ENCODE measurements around the gene TMEM123.
"Not testable (repeated sequence)": the region's sequence is repeated elsewhere in the genome, so short reads cannot be mapped to it uniquely, and the experiment has no call there.

The TMEM123 gene

DNA sequence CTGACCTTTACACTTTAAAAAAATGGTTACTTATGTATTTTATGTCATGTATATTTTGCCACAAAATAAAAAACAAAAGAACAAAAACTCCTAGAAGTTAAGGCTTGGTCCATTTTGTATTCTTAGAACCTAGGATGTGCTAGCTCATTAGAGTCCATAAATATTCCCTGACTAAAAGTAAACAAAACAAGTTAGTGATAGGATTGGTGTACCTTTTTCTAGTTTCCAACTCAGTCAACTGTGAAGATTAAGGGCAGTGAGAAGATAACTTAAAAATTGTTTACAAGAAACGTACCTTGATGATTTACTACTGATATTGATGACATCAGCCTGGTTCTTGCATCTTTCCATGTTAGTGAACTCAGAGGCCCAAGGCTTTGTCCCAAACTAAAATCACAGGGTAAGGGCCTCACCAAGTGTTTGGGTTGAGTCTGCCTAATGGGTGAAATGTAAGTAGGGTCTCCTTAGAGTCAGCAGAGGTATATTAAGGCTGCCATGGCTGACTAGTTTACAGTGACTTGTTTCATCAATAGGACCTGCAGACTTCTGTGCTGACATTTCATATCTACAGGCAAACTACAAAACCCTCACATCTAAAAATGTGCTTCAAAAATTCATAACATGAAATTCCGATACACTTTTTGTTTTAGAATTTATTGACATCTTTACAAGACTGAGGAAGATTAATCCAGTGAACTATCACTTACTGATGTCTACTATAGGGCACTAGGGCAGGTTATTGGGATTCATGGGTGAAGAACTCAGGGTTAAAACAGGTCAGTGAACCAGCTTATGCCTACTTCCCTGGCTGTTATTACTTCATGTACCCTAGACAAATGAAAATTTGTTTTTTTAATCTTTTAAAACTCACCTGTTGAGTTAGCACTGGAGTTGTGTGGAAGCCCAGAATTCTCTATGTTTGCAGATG, 4.4 kb downstream of the TMEM123 start:
- peaks cover 78% of the 10 kb centered on the region for H3K36me3 Mint-ChIP-seq (ENCODE audit: low read depth)

DNA sequence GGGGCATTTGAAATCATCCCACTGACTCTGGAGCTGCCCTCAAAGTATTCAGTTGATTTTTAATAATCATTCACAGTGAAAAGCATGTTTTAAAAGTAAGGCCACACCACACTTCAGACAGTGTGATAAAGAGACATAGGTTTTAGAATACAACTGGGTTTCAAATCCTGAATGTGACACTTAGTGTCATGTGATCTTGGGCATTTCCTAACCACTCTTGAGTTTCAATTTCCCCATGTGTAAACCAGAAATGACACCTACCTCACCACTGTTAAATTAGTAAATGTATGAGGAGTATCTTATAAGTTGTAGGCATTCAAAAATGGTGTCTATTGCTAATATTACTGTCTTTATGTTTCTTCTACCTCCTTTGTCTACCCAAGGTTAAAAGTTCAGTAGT, 5.4 kb downstream of the TMEM123 start:
- H3K4me1 Mint-ChIP-seq (ENCODE audit: low read depth): peaks cover 82% of the 10 kb centered on the region
- H3K27ac Mint-ChIP-seq: peak overlapping the region; percentile 80
- peak overlapping the region; percentile 61 for H3K4me3 Mint-ChIP-seq
- H3K27me3 Mint-ChIP-seq: no peaks in the 10 kb centered on the region
- H3K9me3 Mint-ChIP-seq: no peaks in the 10 kb centered on the region
- H3K36me3 Mint-ChIP-seq (ENCODE audit: low read depth): peaks cover 88% of the 10 kb centered on the region

More for the DNA sequence above, 4.4 kb downstream of the TMEM123 start:
- Mint-ChIP-seq H3K27ac (peak overlapping the region; percentile 80), H3K9me3 (no peaks in the 10 kb centered on the region), H3K4me1 (ENCODE audit: low read depth) (peaks cover 77% of the 10 kb centered on the region), H3K27me3 (no peaks in the 10 kb centered on the region), H3K4me3 (peak overlapping the region; percentile 93)

DNA sequence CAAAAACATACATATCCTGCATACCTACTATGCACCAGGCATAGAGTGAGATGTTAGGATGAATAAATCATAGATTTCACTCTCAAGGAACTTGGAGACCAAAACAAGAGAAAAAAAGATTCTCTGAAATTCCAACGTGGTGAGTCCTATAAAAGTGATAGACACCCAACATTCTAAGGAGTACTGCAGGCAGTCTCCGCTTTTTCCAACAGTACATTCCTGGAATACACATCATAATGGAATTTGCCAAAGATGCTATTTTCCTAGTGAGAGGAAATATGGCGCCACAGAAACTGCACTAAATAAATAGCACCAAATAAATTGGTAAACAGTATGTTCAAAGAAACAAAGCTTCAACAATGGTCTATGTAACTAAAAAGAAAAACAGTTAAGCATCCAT, 6.0 kb downstream of the TMEM123 start:
- no peak overlapping the region for H3K4me3 Mint-ChIP-seq
- no peaks in the 10 kb centered on the region for H3K27me3 Mint-ChIP-seq
- peaks cover 88% of the 10 kb centered on the region for H3K36me3 Mint-ChIP-seq (ENCODE audit: low read depth)
- H3K9me3 Mint-ChIP-seq: no peaks in the 10 kb centered on the region
- H3K27ac Mint-ChIP-seq: peak overlapping the region; percentile 6
- H3K4me1 Mint-ChIP-seq (ENCODE audit: low read depth): peaks cover 88% of the 10 kb centered on the region

DNA sequence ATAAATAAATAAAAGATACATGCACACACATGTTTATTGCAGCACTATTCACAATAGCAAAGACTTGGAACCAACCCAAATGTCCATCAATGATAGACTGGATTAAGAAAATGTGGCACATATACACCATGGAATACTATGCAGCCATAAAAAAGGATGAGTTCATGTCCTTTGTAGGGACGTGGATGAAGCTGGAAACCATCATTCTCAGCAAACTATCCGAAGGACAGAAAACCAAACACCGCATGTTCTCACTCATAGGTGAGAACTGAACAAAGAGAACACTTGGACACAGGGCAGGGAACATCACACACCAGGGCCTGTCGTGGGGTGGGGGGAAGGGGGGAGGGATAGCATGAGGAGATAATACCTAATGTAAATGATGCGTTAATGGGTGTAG, 7.9 kb downstream of the TMEM123 start:
- not testable (repeated sequence) for H3K27me3 Mint-ChIP-seq, H3K4me3 Mint-ChIP-seq, H3K9me3 Mint-ChIP-seq, H3K27ac Mint-ChIP-seq
- Mint-ChIP-seq H3K36me3 (ENCODE audit: low read depth) (peaks cover 90% of the 10 kb centered on the region), H3K4me1 (ENCODE audit: low read depth) (peaks cover 92% of the 10 kb centered on the region)

DNA sequence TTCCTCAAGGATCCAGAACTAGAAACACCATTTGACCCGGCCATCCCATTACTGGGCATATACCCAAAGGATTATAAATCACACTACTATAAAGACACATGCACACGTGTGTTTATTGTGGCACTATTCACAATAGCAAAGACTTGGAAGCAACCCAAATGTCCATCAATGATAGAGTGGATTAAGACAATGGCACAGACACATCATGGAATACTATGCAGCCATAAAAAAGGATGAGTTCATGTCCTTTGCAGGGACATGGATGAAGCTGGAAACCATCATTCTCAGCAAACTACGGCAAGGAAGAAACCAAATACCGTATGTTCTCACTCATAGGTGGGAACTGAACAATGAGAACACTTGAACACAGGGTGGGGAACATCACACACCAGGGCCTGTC, 8.4 kb downstream of the TMEM123 start:
- not testable (repeated sequence) for H3K27ac Mint-ChIP-seq, H3K4me3 Mint-ChIP-seq, H3K9me3 Mint-ChIP-seq, H3K27me3 Mint-ChIP-seq
- peaks cover 92% of the 10 kb centered on the region for H3K4me1 Mint-ChIP-seq (ENCODE audit: low read depth)
- peaks cover 88% of the 10 kb centered on the region for H3K36me3 Mint-ChIP-seq (ENCODE audit: low read depth)

DNA sequence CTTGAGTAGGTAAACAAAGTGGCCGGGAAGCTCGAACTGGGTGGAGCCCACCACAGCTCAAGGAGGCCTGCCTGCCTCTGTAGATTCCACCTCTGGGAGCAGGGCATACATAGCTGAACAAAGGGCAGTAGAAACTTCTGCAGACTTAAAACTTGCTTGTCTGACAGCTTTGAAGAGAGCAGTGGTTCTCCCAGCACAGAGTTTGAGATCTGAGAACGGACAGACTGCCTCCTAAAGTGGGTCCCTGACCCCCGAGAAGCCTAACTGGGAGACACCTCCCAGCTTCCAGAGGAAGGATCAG, 13.6 kb downstream of the TMEM123 start:
- Mint-ChIP-seq H3K36me3 (ENCODE audit: low read depth) (peaks cover 78% of the 10 kb centered on the region), H3K4me1 (ENCODE audit: low read depth) (peaks cover 98% of the 10 kb centered on the region), H3K27ac (peak overlapping the region; percentile 58)
- H3K27me3 Mint-ChIP-seq, H3K9me3 Mint-ChIP-seq, H3K4me3 Mint-ChIP-seq: not testable (repeated sequence)

DNA sequence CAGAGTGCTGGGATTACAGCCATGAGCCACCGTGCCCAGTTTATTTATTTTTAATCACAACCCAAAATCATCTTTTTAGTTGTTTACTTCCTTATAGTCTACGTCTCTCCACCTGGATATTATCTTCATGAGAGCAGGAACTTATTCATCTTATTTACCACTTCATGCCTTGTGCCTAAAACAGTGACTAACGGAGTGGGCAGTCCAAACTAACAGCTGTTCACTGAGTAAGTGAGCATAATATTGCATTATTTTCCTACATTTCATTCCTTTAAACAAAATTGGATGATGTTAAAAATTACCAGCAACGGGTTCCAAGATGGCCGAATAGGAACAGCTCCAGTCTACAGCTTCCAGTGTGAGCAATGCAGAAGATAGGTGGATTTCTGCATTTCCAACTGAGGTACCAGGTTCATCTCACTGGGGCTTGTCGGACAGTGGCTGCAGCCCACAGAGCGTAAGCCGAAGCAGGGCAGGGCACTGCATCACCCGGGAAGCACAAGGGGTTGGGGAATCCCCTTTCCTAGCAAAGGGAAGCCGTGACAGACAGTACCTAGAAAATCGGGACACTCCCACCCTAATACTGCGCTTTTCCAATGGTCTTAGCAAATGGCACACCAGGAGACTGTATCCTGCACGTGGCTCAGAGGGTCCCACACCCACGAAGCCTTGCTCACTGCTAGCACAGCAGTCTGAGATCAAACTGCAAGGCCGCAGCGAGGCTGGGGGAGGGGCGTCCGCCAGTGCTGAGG, 14.1 kb downstream of the TMEM123 start:
- H3K36me3 Mint-ChIP-seq (ENCODE audit: low read depth): peaks cover 78% of the 10 kb centered on the region
- H3K4me1 Mint-ChIP-seq (ENCODE audit: low read depth): peaks cover 98% of the 10 kb centered on the region
- no peak overlapping the region for H3K4me3 Mint-ChIP-seq
- peak overlapping the region; percentile 58 for H3K27ac Mint-ChIP-seq
- peaks cover 7% of the 10 kb centered on the region for H3K9me3 Mint-ChIP-seq
- H3K27me3 Mint-ChIP-seq: no peaks in the 10 kb centered on the region

DNA sequence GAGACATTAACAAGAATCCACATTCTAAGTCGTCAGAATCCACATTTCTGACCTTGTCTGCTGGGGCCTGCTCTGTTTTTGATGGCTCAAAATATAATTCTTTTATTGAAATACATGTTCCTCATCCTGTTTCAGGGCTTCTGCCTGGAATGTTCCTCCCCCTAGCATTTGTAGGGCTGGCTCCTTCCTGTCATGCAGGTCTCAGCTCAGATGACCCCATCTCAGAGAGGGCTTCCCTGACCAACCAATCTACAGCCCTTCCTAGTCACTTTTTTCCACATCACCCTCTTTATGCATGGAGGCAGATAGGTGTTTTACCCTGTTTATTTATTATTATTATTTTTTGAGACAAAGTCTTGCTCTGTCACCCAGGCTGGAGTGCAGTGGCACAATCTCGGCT, 14.8 kb downstream of the TMEM123 start:
- H3K4me1 Mint-ChIP-seq (ENCODE audit: low read depth): peaks cover 98% of the 10 kb centered on the region
- H3K9me3 Mint-ChIP-seq: peaks cover 10% of the 10 kb centered on the region
- peaks cover 78% of the 10 kb centered on the region for H3K36me3 Mint-ChIP-seq (ENCODE audit: low read depth)
- no peaks in the 10 kb centered on the region for H3K27me3 Mint-ChIP-seq
- no peak overlapping the region for H3K4me3 Mint-ChIP-seq
- no peak overlapping the region for H3K27ac Mint-ChIP-seq

DNA sequence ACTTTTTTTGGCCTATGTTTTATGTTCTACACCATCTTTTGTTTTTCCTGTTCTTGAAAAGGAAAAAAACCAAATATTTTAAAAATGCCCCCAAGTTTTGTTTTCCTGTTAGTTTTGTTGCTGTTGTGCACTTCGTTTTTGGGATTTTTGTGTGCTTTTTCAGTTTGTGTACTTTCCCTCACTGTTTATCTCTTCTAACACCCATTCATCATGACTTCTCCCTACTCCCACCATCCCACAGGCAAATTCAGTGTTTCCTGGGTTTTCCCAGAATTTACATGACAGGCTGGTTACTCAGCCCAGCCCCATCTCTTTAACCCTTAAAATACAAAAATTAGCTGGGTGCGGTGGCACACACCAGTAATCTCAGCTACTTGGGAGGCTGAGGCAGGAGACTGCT, 15.6 kb downstream of the TMEM123 start:
- no peak overlapping the region for H3K4me3 Mint-ChIP-seq
- no peaks in the 10 kb centered on the region for H3K27me3 Mint-ChIP-seq
- peak overlapping the region; percentile 52 for H3K27ac Mint-ChIP-seq
- H3K4me1 Mint-ChIP-seq (ENCODE audit: low read depth): peaks cover 96% of the 10 kb centered on the region
- peaks cover 80% of the 10 kb centered on the region for H3K36me3 Mint-ChIP-seq (ENCODE audit: low read depth)
- peaks cover 15% of the 10 kb centered on the region for H3K9me3 Mint-ChIP-seq

DNA sequence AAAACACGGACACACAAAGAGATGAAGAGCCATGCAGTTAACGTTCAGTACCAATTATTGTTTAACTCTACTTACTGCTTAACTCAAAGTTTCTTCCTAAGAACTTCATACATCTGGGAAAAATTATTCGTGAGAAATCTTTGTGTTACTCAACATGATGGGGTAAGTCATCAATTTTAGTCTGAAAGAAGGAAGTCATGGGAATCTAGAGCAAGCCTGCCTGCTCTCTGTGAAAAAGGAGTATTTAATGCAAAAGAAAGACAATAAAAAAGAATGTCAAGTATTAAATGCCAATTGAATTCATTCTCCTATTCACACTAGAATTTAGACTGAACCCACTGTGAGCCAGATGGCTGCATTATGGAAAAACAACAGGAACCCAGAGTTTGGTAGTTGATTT, 16.0 kb downstream of the TMEM123 start:
- H3K27me3 Mint-ChIP-seq: no peaks in the 10 kb centered on the region
- no peak overlapping the region for H3K27ac Mint-ChIP-seq
- H3K36me3 Mint-ChIP-seq (ENCODE audit: low read depth): peaks cover 84% of the 10 kb centered on the region
- H3K9me3 Mint-ChIP-seq: peaks cover 18% of the 10 kb centered on the region
- no peak overlapping the region for H3K4me3 Mint-ChIP-seq
- peaks cover 96% of the 10 kb centered on the region for H3K4me1 Mint-ChIP-seq (ENCODE audit: low read depth)

DNA sequence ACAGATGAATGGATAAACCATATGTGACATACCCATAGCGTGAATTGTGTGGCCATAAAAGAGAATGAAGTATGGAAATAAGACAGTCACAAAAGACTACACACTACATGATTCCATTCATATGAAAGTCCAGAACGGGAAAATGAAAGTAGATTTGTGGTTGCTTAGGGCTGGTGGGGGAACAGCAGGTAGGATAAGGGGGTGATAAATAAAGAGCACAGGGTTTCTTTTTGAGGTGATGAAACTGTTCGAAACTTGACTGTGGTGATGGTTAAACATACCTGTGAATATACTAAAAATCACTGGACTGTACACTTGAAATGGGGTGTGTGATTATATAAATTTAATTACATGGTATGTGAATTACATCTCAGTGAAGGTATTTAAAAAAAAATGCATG, 16.9 kb downstream of the TMEM123 start:
- no peaks in the 10 kb centered on the region for H3K27me3 Mint-ChIP-seq
- no peak overlapping the region for H3K27ac Mint-ChIP-seq
- no peak overlapping the region for H3K4me3 Mint-ChIP-seq
- peaks cover 21% of the 10 kb centered on the region for H3K9me3 Mint-ChIP-seq
- H3K36me3 Mint-ChIP-seq (ENCODE audit: low read depth): peaks cover 86% of the 10 kb centered on the region
- peaks cover 96% of the 10 kb centered on the region for H3K4me1 Mint-ChIP-seq (ENCODE audit: low read depth)

DNA sequence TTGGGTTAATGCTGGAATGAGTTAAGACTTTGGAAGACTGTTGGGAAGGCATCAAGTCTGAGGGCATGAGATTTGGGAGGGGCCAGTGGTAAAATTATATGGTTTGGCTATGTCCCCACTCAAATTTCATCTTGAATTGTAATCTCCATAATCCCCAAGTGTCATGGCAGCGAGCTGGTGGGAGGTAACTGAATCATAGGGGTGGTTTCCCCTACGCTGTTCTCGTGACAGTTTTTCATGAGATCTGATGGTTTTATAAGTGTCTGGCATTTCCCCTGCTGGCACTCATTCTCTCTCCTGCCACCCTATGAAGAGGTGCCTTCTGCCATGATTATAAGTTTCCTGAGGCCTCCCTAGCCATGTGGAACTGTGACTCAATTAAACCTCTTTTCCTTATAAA, 19.0 kb downstream of the TMEM123 start:
- H3K27me3 Mint-ChIP-seq, H3K4me3 Mint-ChIP-seq: not testable (repeated sequence)
- Mint-ChIP-seq H3K9me3 (peaks cover 21% of the 10 kb centered on the region), H3K36me3 (ENCODE audit: low read depth) (peaks cover 85% of the 10 kb centered on the region), H3K27ac (peak overlapping the region; percentile 23), H3K4me1 (ENCODE audit: low read depth) (peaks cover 96% of the 10 kb centered on the region)

DNA sequence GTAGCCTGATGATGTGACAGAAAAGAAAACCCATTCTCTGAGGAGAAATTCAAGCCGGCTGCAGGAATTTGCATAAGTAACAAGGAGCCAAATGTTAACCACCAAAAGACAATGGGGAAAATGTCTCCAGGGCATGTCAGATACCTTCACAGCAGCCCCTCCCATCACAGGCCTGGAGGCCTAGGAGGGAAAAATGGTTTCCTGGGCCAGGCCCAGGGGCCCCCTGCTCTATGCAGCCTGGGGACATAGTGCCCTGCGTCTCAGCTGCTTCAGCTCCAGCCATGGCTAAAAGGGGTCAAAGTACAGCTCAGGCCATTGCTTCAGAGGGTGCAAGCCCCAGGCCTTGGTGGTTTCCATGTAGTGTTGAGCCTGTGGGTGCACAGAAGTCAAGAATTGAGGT, 20.0 kb downstream of the TMEM123 start:
- H3K36me3 Mint-ChIP-seq (ENCODE audit: low read depth): peaks cover 80% of the 10 kb centered on the region
- peak overlapping the region; percentile 47 for H3K27ac Mint-ChIP-seq
- H3K27me3 Mint-ChIP-seq, H3K4me3 Mint-ChIP-seq: not testable (repeated sequence)
- H3K9me3 Mint-ChIP-seq: peaks cover 21% of the 10 kb centered on the region
- H3K4me1 Mint-ChIP-seq (ENCODE audit: low read depth): peaks cover 92% of the 10 kb centered on the region

DNA sequence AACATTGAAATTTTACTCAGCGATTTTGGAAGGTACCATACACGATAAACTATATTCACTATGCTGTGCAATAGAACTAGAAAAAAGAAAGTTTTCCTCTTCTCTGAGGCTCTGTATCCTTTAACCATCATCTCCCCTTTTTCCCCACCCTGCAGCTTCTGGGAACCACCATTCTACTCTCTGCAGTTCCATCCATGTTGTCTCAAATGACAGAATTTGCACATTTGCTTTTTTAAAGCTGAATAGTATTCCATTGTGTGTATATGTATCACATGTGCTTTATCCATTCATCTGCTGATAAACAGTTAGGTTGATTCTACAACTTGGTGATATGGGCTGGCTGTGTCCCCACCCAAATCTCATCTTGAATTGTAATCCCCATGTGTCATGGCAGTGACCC, 21.2 kb downstream of the TMEM123 start:
- H3K4me3 Mint-ChIP-seq: no peak overlapping the region
- peaks cover 21% of the 10 kb centered on the region for H3K9me3 Mint-ChIP-seq
- no peak overlapping the region for H3K27ac Mint-ChIP-seq
- H3K36me3 Mint-ChIP-seq (ENCODE audit: low read depth): peaks cover 74% of the 10 kb centered on the region
- H3K27me3 Mint-ChIP-seq: no peaks in the 10 kb centered on the region
- H3K4me1 Mint-ChIP-seq (ENCODE audit: low read depth): peaks cover 88% of the 10 kb centered on the region

DNA sequence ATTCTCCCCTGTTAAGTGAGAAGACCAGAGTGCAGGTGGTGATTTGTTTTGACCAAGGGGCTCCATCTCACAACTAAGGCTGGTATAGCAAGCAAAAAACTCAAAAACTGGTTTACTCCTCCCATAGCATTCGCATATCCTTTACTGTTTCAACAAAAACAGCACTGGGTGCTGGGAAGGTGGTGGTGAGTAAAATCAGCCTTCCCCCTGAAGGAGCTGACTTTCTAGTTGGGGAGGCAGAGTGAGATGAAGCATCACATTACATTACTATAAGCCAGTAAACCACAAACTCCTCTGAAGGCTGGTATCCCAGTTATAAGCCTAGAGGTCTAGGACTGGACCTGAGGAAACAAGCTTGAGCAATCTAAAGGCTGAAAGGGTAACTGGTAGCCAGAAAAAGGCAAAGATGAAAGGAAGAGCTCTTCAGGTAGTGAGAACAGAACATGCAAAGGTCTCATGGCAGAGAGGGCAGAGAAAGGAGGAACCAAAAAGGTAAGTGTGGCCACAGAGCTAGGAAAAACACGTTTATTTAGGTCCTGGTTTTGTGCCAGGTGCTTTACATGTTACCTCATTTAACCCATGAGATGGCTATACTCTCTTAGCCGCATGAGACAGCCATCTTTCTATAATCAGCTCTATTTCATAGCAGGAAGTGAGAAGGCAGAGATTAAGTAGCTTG, 22.3 kb downstream of the TMEM123 start:
- peaks cover 21% of the 10 kb centered on the region for H3K9me3 Mint-ChIP-seq

More for the DNA sequence above, 22.3 kb downstream of the TMEM123 start:
- Mint-ChIP-seq H3K4me3 (peak overlapping the region; percentile 25), H3K36me3 (ENCODE audit: low read depth) (peaks cover 75% of the 10 kb centered on the region), H3K4me1 (ENCODE audit: low read depth) (peaks cover 87% of the 10 kb centered on the region), H3K27ac (peak overlapping the region; percentile 92), H3K27me3 (no peaks in the 10 kb centered on the region)

Data from stimulated activated naive CD8-positive, alpha-beta T cell treated with anti-CD3 and anti-CD28 coated beads, Interleukin-15, Interleukin-2, amounts not matched to agents 100 ng/mL and 50 ng/mL, for 24 hours (primary cell).